Liver (tissue), 9 donors: Measurements from ENCODE around the gene GSPT1. TPM values are rescaled to one million over a fixed set of nuclear protein-coding genes. Genes with fewer than 3 reads are reported as not detected.

Experiments
- DNase-seq: peaks from one replicate; pipeline ENCODE4 v3.0.0-alpha.2; 2017; ENCODE audit warnings: low spot score
- H3K27ac ChIP-seq, 2 donors: one replicate each; pipeline ENCODE4 v1.7.0; 2013; ENCODE audit warnings: inconsistent platforms in 2 of 2, low read length in 2 of 2, control low read depth in 1 of 2, low read depth in 1 of 2, mild to moderate bottlenecking in 1 of 2
- H3K27me3 ChIP-seq, 4 donors: one replicate each; pipeline versions ENCODE4 v1.6.1 to v1.7.0; 2013; ENCODE audit warnings: low read length in 3 of 4, inconsistent platforms in 1 of 4, mild to moderate bottlenecking in 1 of 4, moderate library complexity in 1 of 4; ENCODE audit not compliant: control insufficient read depth in 4 of 4, insufficient read depth in 4 of 4
- H3K36me3 ChIP-seq, 4 donors: one replicate each; pipeline versions ENCODE4 v1.6.1 to v1.7.0; 2013; ENCODE audit warnings: low read length in 3 of 4, mild to moderate bottlenecking in 3 of 4, low read depth in 1 of 4, moderate library complexity in 1 of 4; ENCODE audit not compliant: control insufficient read depth in 4 of 4, insufficient read depth in 3 of 4
- H3K4me1 ChIP-seq, 4 donors: one replicate each; pipeline versions ENCODE4 v1.6.1 to v1.7.0; 2013; ENCODE audit warnings: low read length in 3 of 4, mild to moderate bottlenecking in 3 of 4, moderate library complexity in 1 of 4; ENCODE audit not compliant: control insufficient read depth in 4 of 4, insufficient read depth in 4 of 4
- H3K4me3 ChIP-seq, 3 donors: one replicate each; pipeline versions ENCODE4 v1.6.1 to v1.7.0; 2013; ENCODE audit warnings: low read length in 3 of 3, control low read depth in 1 of 3, low read depth in 1 of 3, mild to moderate bottlenecking in 1 of 3
- H3K9ac ChIP-seq, 2 donors: one replicate each; pipeline ENCODE4 v1.7.0; 2013; ENCODE audit warnings: low read length in 2 of 2, mild to moderate bottlenecking in 2 of 2, moderate library complexity in 2 of 2, control low read depth in 1 of 2, low read depth in 1 of 2
- H3K9me3 ChIP-seq, 4 donors: one replicate each; pipeline versions ENCODE4 v1.6.1 to v1.7.0; 2013; ENCODE audit warnings: low read length in 3 of 4; ENCODE audit not compliant: control insufficient read depth in 4 of 4
- EGR1 ChIP-seq, 2 donors: IDR thresholded peaks; 2 replicates each; pipeline ENCODE4 v1.6.1; 2016 to 2018; ENCODE audit warnings: antibody characterized with exemption in 2 of 2, low read depth in 2 of 2
- FOXA1 ChIP-seq: IDR thresholded peaks from 2 replicates; pipeline ENCODE4 v1.6.1; 2016; ENCODE audit warnings: antibody characterized with exemption
- GABPA ChIP-seq, 2 donors: IDR thresholded peaks in 1 of 2; conservative IDR thresholded peaks in 1 of 2; 2 replicates each; pipeline ENCODE4 v1.6.1; 2016; ENCODE audit warnings: antibody characterized with exemption in 2 of 2, mild to moderate bottlenecking in 1 of 2, moderate library complexity in 1 of 2
- JUND ChIP-seq, 2 donors: IDR thresholded peaks; 2 replicates each; pipeline ENCODE4 v1.6.1; 2016; ENCODE audit warnings: antibody characterized with exemption in 2 of 2
- NR2F2 ChIP-seq: IDR thresholded peaks from 2 replicates; pipeline ENCODE4 v1.6.1; 2016; ENCODE audit warnings: antibody characterized with exemption
- RXRA ChIP-seq, 2 donors: IDR thresholded peaks; 2 replicates each; pipeline ENCODE4 v1.6.1; 2017 to 2018; ENCODE audit warnings: antibody characterized with exemption in 2 of 2, mild to moderate bottlenecking in 1 of 2
- SP1 ChIP-seq: IDR thresholded peaks from 2 replicates; pipeline ENCODE4 v1.6.1; 2018; ENCODE audit warnings: antibody characterized with exemption, mild to moderate bottlenecking
- TAF1 ChIP-seq: conservative IDR thresholded peaks from 2 replicates; pipeline ENCODE4 v1.6.1; 2016; ENCODE audit warnings: antibody characterized with exemption, mild to moderate bottlenecking
- WGBS: extraction: QIAGEN DNeasy Blood & Tissue Kit; methylation state at CpG from one replicate; pipeline ENCODE4 v1.1.7; 2013; 5-methylcytosine and 5-hydroxymethylcytosine counted together
- polyA plus RNA-seq, 2 donors: library from polyadenylated mRNA; stranded (reverse) in 1 of 2; unstranded in 1 of 2; fragments of 200-250 nt in 1 of 2; fragments of >200 nt in 1 of 2; fragmentation: Nextera tagmentation in 1 of 2; extraction: Ambion mirVana in 1 of 2; gene quantifications; one replicate each; pipeline versions ENCODE4 v1.2.1 to v1.2.3, GENCODE V29; 2013 to 2015
- total RNA-seq, 2 donors: library from RNA; depleted of rRNA; stranded (reverse); fragments of >200 nt; gene quantifications; one replicate each; pipeline ENCODE4 v1.2.3, GENCODE V29; 2014
- TF ChIP-seq, protein P1 (sequence below): IDR thresholded peaks from 2 replicates; pipeline ENCODE4 v1.6.1; 2016; ENCODE audit warnings: antibody characterized with exemption
- TF ChIP-seq, protein P2 (sequence below): IDR thresholded peaks from 2 replicates; pipeline ENCODE4 v1.6.1; 2016; ENCODE audit warnings: antibody characterized with exemption, mild to moderate bottlenecking
- TF ChIP-seq, protein P3 (sequence below): IDR thresholded peaks from 2 replicates; pipeline ENCODE4 v1.6.1; 2016; ENCODE audit warnings: antibody characterized with exemption
- donor health status: healthy.
- donor health status: healthy.
- donor health status: healthy.
- donor health status: healthy.
- donor health status: healthy.

The GSPT1 gene
- total and polyA plus RNA-seq, 4 donors, result 24.2 to 67.6 (median 41.9) TPM

DNA sequence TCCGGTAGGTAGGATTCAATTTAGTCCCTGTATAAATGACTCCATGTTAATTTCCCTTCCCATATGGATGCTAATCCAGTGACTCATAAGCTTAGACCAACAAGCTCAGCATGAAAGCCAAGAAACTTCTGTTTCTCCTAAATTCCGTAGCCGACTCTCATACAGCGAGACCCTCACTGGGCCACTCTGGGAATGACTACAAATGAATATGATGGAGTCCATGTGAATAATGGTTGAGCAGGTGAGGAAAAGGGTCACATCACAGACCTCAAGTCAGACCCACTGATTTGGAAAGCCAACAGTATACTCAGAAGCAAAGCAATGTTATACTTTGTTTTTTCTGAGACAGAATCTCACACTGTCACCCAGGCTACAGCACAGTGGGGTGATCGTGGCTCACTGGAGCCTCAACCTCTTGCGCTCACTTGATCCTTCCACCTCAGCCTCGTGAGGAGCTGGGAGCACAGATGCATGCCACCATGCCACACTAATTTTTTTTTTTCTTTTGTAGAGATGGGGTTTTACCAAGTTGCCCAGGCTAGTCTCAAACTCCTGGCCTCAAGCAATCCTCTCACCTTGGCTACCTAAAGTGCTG is 79.0 kb downstream of the GSPT1 start:
- Histone ChIP-seq H3K9ac (no peak overlapping the region), H3K9me3 (no peaks in the 10 kb centered on the region), H3K4me1 (peaks cover 0 to 7% (median 4%) of the 10 kb centered on the region in 4 donors), H3K27ac (no peak overlapping the region), H3K36me3 (peaks cover 20 to 53% (median 37%) of the 10 kb centered on the region in 4 donors), H3K4me3 (no peak overlapping the region), H3K27me3 (no peaks in the 10 kb centered on the region)
- DNase-seq, result no peak
- 97% methylated on average over 7 of the region's 7 CpGs for WGBS
- TF ChIP-seq JUND (IDR thresholded peaks at IDR 0.05) (no peak), TAF1 (no peak), GABPA (IDR thresholded peaks at IDR 0.05 in 1 of 2, conservative IDR thresholded peaks at IDR 0.05 in 1 of 2) (no peak), FOXA1 (no peak), EGR1 (IDR thresholded peaks at IDR 0.05; ENCODE audit: low read depth in 2 of 2) (no peak), RXRA (IDR thresholded peaks at IDR 0.05) (no peak), SP1 (no peak)
- TF ChIP-seq, protein P1, sequence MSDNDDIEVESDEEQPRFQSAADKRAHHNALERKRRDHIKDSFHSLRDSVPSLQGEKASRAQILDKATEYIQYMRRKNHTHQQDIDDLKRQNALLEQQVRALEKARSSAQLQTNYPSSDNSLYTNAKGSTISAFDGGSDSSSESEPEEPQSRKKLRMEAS, result no peak
- TF ChIP-seq, protein P2, sequence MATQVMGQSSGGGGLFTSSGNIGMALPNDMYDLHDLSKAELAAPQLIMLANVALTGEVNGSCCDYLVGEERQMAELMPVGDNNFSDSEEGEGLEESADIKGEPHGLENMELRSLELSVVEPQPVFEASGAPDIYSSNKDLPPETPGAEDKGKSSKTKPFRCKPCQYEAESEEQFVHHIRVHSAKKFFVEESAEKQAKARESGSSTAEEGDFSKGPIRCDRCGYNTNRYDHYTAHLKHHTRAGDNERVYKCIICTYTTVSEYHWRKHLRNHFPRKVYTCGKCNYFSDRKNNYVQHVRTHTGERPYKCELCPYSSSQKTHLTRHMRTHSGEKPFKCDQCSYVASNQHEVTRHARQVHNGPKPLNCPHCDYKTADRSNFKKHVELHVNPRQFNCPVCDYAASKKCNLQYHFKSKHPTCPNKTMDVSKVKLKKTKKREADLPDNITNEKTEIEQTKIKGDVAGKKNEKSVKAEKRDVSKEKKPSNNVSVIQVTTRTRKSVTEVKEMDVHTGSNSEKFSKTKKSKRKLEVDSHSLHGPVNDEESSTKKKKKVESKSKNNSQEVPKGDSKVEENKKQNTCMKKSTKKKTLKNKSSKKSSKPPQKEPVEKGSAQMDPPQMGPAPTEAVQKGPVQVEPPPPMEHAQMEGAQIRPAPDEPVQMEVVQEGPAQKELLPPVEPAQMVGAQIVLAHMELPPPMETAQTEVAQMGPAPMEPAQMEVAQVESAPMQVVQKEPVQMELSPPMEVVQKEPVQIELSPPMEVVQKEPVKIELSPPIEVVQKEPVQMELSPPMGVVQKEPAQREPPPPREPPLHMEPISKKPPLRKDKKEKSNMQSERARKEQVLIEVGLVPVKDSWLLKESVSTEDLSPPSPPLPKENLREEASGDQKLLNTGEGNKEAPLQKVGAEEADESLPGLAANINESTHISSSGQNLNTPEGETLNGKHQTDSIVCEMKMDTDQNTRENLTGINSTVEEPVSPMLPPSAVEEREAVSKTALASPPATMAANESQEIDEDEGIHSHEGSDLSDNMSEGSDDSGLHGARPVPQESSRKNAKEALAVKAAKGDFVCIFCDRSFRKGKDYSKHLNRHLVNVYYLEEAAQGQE, result no peak
- TF ChIP-seq, protein P3, sequence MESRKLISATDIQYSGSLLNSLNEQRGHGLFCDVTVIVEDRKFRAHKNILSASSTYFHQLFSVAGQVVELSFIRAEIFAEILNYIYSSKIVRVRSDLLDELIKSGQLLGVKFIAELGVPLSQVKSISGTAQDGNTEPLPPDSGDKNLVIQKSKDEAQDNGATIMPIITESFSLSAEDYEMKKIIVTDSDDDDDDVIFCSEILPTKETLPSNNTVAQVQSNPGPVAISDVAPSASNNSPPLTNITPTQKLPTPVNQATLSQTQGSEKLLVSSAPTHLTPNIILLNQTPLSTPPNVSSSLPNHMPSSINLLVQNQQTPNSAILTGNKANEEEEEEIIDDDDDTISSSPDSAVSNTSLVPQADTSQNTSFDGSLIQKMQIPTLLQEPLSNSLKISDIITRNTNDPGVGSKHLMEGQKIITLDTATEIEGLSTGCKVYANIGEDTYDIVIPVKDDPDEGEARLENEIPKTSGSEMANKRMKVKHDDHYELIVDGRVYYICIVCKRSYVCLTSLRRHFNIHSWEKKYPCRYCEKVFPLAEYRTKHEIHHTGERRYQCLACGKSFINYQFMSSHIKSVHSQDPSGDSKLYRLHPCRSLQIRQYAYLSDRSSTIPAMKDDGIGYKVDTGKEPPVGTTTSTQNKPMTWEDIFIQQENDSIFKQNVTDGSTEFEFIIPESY, result no peak

DNA sequence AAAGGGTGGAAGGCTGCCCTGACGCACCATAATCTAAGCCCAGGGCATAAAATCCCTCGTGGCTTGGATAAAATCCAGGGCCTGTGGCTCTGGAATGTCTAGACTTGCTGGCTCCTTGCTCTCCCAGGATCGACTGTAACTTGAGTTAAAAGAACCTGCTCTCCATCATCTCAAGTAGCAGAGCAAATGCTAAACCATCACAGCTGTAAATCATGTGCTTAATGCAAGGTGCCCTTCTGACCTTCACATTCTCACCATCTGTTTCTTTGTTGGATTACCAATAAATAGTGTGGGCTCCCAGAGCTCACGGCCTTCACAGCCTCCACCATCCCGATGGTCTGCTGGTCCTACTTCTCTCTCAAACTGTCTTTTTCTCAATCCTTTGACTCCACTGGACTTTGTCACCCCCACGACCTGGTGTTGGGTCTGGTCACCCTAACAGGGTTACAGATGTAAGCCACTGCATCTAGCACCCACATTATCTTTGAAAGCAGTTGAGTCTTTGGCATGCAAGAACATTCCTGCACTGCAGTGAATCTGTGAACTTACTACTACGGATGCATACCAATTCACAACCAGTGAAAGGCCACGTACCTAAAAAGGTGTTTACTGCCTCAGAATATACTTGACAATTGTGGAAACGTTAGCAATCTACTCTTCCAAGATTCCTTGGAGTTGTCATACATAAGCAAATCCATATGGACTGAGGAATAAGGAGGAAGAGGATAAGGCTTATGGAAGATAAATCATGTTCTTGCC is 79.7 kb downstream of the GSPT1 start:
- no peak overlapping the region for H3K27ac ChIP-seq
- WGBS, result 73% methylated on average over 9 of the region's 9 CpGs
- TF ChIP-seq, protein P1, result no peak
- TF ChIP-seq NR2F2, result no peak
- no peaks in the 10 kb centered on the region for H3K9me3 ChIP-seq
- no peak for DNase-seq
- no peaks in the 10 kb centered on the region for H3K27me3 ChIP-seq
- H3K4me1 ChIP-seq, result peaks cover 0 to 7% (median 4%) of the 10 kb centered on the region in 4 donors
- no peak overlapping the region for H3K4me3 ChIP-seq
- peaks cover 18 to 46% (median 30%) of the 10 kb centered on the region in 4 donors for H3K36me3 ChIP-seq
- no peak overlapping the region for H3K9ac ChIP-seq
